HepG2 (cell line): ENCODE measurements around the gene RPA1. TPM values are rescaled to one million over a fixed set of nuclear protein-coding genes. Genes with fewer than 3 reads are reported as not detected.

Source experiments
- CHCHD3 ChIP-seq: sonication (generic); formaldehyde crosslinking; IDR thresholded peaks from 2 replicates; pipeline ENCODE4 v1.8.0; 2022; ENCODE audit warnings: mild to moderate bottlenecking, missing genetic modification reagents, moderate library complexity
- FIP1L1 ChIP-seq: fragments of 200-400 bp; formaldehyde crosslinking; IDR thresholded peaks from 2 replicates; pipeline ENCODE4 v1.6.1; 2018; ENCODE audit warnings: low read depth, mild to moderate bottlenecking, low read length, moderate library complexity, borderline replicate concordance; ENCODE audit not compliant: insufficient read depth
- FOXA1 ChIP-seq, 2 experiments: fragments of 450-650 bp in 1 of 2; sonication (generic) in 1 of 2; formaldehyde crosslinking in 1 of 2; IDR thresholded peaks; 2 replicates each; pipeline versions ENCODE4 v1.4.0 to v1.6.1; 2016 to 2020; ENCODE audit warnings: missing genetic modification reagents in 1 of 2
- MAFK ChIP-seq, 2 experiments: IDR thresholded peaks in 1 of 2; conservative IDR thresholded peaks in 1 of 2; 2 replicates each; pipeline ENCODE4 v1.6.1; 2011; ENCODE audit warnings: improper control_type of control experiment in 2 of 2, low read length in 2 of 2
- RELA ChIP-seq: sonication (generic); formaldehyde crosslinking; IDR thresholded peaks from 2 replicates; pipeline ENCODE4 v1.4.0; 2020; ENCODE audit warnings: missing genetic modification reagents
- SRSF9 ChIP-seq: fragments of 200-400 bp; formaldehyde crosslinking; IDR thresholded peaks from 2 replicates; pipeline ENCODE4 v1.6.1; 2018; ENCODE audit warnings: borderline replicate concordance, mild to moderate bottlenecking, low read depth, low read length; ENCODE audit not compliant: insufficient read depth, poor library complexity, severe bottlenecking
- STAT5B ChIP-seq: sonication (generic); formaldehyde crosslinking; IDR thresholded peaks from 2 replicates; pipeline ENCODE4 v1.4.0; 2020; ENCODE audit warnings: missing genetic modification reagents
- TAF15 ChIP-seq: fragments of 200-400 bp; formaldehyde crosslinking; IDR thresholded peaks from one replicate; pipeline ENCODE4 v1.6.1; 2018; ENCODE audit warnings: mild to moderate bottlenecking, low read depth, low read length; ENCODE audit not compliant: poor library complexity, severe bottlenecking
- ZNF143 ChIP-seq: sonication (generic); formaldehyde crosslinking; IDR thresholded peaks from 2 replicates; pipeline ENCODE4 v1.4.0; 2020; ENCODE audit warnings: missing genetic modification reagents
- ZNF652 ChIP-seq: IDR thresholded peaks from 2 replicates; pipeline ENCODE4 v1.6.1; 2016; ENCODE audit warnings: low read depth, borderline replicate concordance
- ZSCAN20 ChIP-seq: sonication (generic); formaldehyde crosslinking; IDR thresholded peaks from 2 replicates; pipeline ENCODE4 v1.4.0; 2020; ENCODE audit warnings: missing genetic modification reagents, mild to moderate bottlenecking, borderline replicate concordance
- polyA plus RNA-seq, 8 experiments: library from polyadenylated mRNA; depleted of rRNA in 3 of 8; stranded (reverse) in 7 of 8; unstranded in 1 of 8; fragments of >200 nt; fragmentation: Illumina TruSeq in 4 of 8; extraction: Trizol in 4 of 8; gene quantifications; 2 replicates each; pipeline versions ENCODE4 v1.2.1 to v1.2.3, GENCODE V29; 2011 to 2016; ENCODE audit warnings: low read depth in 4 of 8, missing spikeins in 1 of 8, mixed read lengths in 1 of 8; ENCODE audit not compliant: insufficient read depth in 1 of 8
- total RNA-seq, 5 experiments: library from RNA; depleted of rRNA; stranded (reverse); fragments of >200 nt; fragmentation: Illumina TruSeq; extraction: Trizol; gene quantifications; 2 replicates each; pipeline ENCODE4 v1.2.3, GENCODE V29; 2016; ENCODE audit warnings: low read depth in 1 of 5
- TF ChIP-seq, protein P1 (sequence below): sonication (generic); formaldehyde crosslinking; IDR thresholded peaks from 2 replicates; pipeline ENCODE4 v1.4.0; 2020; ENCODE audit warnings: mild to moderate bottlenecking, missing genetic modification reagents
- TF ChIP-seq, protein P2 (sequence below): sonication (generic); formaldehyde crosslinking; IDR thresholded peaks from 2 replicates; pipeline ENCODE4 v1.9.0; 2021; ENCODE audit warnings: missing genetic modification reagents, borderline replicate concordance
- TF ChIP-seq, protein P3 (sequence below): sonication (generic); formaldehyde crosslinking; IDR thresholded peaks from 2 replicates; pipeline ENCODE4 v1.5.0; 2020; ENCODE audit warnings: missing genetic modification reagents
- TF ChIP-seq, protein P4 (sequence below): sonication (generic); formaldehyde crosslinking; conservative IDR thresholded peaks from 2 replicates; pipeline ENCODE4 v1.5.0; 2020; ENCODE audit warnings: missing genetic modification reagents
- TF ChIP-seq, protein P5 (sequence below): sonication (generic); formaldehyde crosslinking; IDR thresholded peaks from 2 replicates; pipeline ENCODE4 v1.5.1; 2020; ENCODE audit warnings: mild to moderate bottlenecking, moderate library complexity, missing genetic modification reagents
- TF ChIP-seq, protein P6 (sequence below): sonication (generic); formaldehyde crosslinking; IDR thresholded peaks from 2 replicates; pipeline ENCODE4 v1.5.0; 2020; ENCODE audit warnings: mild to moderate bottlenecking, missing genetic modification reagents

The RPA1 gene
- total and polyA plus RNA-seq, 2 of the 13 experiments (the other 11 are each of a cell fraction or from before 2014, with no cell fraction given) = 13.9 to 37.6 TPM

DNA sequence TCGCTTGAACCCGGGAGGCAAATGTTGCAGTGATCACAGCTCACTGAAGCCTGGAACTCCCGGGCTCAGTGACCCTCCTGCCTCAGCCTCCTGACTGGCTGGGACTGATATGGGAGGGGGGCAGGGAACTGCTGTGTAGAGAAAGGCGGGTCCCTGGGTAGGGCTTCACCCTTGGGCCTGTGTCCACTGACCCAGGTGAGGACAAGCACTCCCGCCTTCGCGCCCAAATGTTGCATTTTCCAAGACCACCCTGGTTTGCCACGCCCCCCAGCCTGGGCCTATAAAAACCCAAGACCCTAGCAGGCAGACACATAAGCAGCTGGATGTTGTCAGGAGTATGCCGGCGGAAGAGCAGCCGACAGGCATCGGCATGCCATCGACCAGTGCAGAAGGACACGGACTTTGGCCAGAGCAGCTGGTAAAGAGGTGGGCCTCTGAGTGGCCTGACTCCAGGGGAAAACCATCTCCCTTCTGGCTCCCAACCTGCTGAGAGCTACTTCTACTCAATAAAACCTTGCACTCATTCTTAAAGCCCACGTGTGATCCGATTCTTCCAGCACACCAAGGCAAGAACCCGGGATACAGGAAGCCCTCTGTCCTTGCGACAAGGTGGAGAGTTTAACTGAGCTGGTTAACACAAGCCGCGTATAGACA is 19.2 kb upstream of the RPA1 start (continued):
- TF ChIP-seq ZSCAN20 (CRISPR knock-in tag) = no peak
- TF ChIP-seq SRSF9 = no peak
- TF ChIP-seq ZNF652 (CRISPR knock-in tag) = no peak
- TF ChIP-seq RELA (CRISPR knock-in tag) = no peak
- TF ChIP-seq CHCHD3 (CRISPR knock-in tag) = no peak
- TF ChIP-seq MAFK (conservative IDR thresholded peaks at IDR 0.05 in 1 of 2, IDR thresholded peaks at IDR 0.05 in 1 of 2; ENCODE audit: low read length in 2 of 2) = no peak
- TF ChIP-seq STAT5B (CRISPR knock-in tag) = no peak
- no peak for TF ChIP-seq FIP1L1
- TF ChIP-seq, protein P1, sequence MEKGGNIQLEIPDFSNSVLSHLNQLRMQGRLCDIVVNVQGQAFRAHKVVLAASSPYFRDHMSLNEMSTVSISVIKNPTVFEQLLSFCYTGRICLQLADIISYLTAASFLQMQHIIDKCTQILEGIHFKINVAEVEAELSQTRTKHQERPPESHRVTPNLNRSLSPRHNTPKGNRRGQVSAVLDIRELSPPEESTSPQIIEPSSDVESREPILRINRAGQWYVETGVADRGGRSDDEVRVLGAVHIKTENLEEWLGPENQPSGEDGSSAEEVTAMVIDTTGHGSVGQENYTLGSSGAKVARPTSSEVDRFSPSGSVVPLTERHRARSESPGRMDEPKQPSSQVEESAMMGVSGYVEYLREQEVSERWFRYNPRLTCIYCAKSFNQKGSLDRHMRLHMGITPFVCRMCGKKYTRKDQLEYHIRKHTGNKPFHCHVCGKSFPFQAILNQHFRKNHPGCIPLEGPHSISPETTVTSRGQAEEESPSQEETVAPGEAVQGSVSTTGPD (CRISPR knock-in tag) = peak; percentile 57; the same call in 1 of the 2 replicates
- TF ChIP-seq, protein P2, sequence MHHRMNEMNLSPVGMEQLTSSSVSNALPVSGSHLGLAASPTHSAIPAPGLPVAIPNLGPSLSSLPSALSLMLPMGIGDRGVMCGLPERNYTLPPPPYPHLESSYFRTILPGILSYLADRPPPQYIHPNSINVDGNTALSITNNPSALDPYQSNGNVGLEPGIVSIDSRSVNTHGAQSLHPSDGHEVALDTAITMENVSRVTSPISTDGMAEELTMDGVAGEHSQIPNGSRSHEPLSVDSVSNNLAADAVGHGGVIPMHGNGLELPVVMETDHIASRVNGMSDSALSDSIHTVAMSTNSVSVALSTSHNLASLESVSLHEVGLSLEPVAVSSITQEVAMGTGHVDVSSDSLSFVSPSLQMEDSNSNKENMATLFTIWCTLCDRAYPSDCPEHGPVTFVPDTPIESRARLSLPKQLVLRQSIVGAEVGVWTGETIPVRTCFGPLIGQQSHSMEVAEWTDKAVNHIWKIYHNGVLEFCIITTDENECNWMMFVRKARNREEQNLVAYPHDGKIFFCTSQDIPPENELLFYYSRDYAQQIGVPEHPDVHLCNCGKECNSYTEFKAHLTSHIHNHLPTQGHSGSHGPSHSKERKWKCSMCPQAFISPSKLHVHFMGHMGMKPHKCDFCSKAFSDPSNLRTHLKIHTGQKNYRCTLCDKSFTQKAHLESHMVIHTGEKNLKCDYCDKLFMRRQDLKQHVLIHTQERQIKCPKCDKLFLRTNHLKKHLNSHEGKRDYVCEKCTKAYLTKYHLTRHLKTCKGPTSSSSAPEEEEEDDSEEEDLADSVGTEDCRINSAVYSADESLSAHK (CRISPR knock-in tag) = no peak
- TF ChIP-seq, protein P3, sequence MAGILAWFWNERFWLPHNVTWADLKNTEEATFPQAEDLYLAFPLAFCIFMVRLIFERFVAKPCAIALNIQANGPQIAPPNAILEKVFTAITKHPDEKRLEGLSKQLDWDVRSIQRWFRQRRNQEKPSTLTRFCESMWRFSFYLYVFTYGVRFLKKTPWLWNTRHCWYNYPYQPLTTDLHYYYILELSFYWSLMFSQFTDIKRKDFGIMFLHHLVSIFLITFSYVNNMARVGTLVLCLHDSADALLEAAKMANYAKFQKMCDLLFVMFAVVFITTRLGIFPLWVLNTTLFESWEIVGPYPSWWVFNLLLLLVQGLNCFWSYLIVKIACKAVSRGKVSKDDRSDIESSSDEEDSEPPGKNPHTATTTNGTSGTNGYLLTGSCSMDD (CRISPR knock-in tag) = no peak
- TF ChIP-seq, protein P4, sequence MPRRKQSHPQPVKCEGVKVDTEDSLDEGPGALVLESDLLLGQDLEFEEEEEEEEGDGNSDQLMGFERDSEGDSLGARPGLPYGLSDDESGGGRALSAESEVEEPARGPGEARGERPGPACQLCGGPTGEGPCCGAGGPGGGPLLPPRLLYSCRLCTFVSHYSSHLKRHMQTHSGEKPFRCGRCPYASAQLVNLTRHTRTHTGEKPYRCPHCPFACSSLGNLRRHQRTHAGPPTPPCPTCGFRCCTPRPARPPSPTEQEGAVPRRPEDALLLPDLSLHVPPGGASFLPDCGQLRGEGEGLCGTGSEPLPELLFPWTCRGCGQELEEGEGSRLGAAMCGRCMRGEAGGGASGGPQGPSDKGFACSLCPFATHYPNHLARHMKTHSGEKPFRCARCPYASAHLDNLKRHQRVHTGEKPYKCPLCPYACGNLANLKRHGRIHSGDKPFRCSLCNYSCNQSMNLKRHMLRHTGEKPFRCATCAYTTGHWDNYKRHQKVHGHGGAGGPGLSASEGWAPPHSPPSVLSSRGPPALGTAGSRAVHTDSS (CRISPR knock-in tag) = no peak
- TF ChIP-seq, protein P5, sequence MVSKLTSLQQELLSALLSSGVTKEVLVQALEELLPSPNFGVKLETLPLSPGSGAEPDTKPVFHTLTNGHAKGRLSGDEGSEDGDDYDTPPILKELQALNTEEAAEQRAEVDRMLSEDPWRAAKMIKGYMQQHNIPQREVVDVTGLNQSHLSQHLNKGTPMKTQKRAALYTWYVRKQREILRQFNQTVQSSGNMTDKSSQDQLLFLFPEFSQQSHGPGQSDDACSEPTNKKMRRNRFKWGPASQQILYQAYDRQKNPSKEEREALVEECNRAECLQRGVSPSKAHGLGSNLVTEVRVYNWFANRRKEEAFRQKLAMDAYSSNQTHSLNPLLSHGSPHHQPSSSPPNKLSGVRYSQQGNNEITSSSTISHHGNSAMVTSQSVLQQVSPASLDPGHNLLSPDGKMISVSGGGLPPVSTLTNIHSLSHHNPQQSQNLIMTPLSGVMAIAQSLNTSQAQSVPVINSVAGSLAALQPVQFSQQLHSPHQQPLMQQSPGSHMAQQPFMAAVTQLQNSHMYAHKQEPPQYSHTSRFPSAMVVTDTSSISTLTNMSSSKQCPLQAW (CRISPR knock-in tag) = no peak; the same call in 1 of the 2 replicates
- peak; percentile 25 for TF ChIP-seq TAF15
- TF ChIP-seq ZNF143 (CRISPR knock-in tag) = no peak
- TF ChIP-seq FOXA1 (IDR thresholded peaks at IDR 0.05) = no peak
- peak; percentile 29 for TF ChIP-seq FOXA1 (CRISPR knock-in tag; IDR thresholded peaks at IDR 0.05)
- TF ChIP-seq, protein P6, sequence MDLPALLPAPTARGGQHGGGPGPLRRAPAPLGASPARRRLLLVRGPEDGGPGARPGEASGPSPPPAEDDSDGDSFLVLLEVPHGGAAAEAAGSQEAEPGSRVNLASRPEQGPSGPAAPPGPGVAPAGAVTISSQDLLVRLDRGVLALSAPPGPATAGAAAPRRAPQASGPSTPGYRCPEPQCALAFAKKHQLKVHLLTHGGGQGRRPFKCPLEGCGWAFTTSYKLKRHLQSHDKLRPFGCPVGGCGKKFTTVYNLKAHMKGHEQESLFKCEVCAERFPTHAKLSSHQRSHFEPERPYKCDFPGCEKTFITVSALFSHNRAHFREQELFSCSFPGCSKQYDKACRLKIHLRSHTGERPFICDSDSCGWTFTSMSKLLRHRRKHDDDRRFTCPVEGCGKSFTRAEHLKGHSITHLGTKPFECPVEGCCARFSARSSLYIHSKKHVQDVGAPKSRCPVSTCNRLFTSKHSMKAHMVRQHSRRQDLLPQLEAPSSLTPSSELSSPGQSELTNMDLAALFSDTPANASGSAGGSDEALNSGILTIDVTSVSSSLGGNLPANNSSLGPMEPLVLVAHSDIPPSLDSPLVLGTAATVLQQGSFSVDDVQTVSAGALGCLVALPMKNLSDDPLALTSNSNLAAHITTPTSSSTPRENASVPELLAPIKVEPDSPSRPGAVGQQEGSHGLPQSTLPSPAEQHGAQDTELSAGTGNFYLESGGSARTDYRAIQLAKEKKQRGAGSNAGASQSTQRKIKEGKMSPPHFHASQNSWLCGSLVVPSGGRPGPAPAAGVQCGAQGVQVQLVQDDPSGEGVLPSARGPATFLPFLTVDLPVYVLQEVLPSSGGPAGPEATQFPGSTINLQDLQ (CRISPR knock-in tag) = no peak
